GM12801 (cell line): ENCODE results near the gene NAAA.

Experiments used
- CTCF ChIP-seq: IDR thresholded peaks from one replicate; pipeline ENCODE4 v1.5.1; 2011; ENCODE audit warnings: control low read depth; ENCODE audit not compliant: insufficient read length; ENCODE audit errors: extremely low read depth

NAAA gene

GRCh38 chr4:75876218-75876617, 64.6 kb downstream of the NAAA start:
- TF ChIP-seq CTCF: no peak

GRCh38 chr4:75869100-75869499, 71.7 kb downstream of the NAAA start:
- TF ChIP-seq CTCF: no peak

- TF ChIP-seq CTCF: no peak
These were observed 73.7 kb downstream of the NAAA start for GRCh38 chr4:75867130-75867529.
